PC-3 (cell line): Measurements from ENCODE around the gene CHRNA3.

Experiments
- EZH2 ChIP-seq: fragments of 300-600 bp; sonication (generic); IDR thresholded peaks from one replicate; pipeline ENCODE4 v1.6.1; 2017; ENCODE audit warnings: antibody characterized with exemption, mild to moderate bottlenecking, low read length; ENCODE audit not compliant: unreplicated experiment
- EZH2phosphoT487 ChIP-seq: fragments of 300-600 bp; sonication (generic); IDR thresholded peaks from 2 replicates; pipeline ENCODE4 v1.6.1; 2018; ENCODE audit warnings: mild to moderate bottlenecking, antibody characterized with exemption, low read length, borderline replicate concordance
- TF ChIP-seq, protein P1 (sequence below): fragments of 300-600 bp; sonication (generic); conservative IDR thresholded peaks from 2 replicates; pipeline ENCODE4 v1.5.1; 2017; ENCODE audit warnings: antibody characterized with exemption, low read depth, mild to moderate bottlenecking, low read length

DNA sequence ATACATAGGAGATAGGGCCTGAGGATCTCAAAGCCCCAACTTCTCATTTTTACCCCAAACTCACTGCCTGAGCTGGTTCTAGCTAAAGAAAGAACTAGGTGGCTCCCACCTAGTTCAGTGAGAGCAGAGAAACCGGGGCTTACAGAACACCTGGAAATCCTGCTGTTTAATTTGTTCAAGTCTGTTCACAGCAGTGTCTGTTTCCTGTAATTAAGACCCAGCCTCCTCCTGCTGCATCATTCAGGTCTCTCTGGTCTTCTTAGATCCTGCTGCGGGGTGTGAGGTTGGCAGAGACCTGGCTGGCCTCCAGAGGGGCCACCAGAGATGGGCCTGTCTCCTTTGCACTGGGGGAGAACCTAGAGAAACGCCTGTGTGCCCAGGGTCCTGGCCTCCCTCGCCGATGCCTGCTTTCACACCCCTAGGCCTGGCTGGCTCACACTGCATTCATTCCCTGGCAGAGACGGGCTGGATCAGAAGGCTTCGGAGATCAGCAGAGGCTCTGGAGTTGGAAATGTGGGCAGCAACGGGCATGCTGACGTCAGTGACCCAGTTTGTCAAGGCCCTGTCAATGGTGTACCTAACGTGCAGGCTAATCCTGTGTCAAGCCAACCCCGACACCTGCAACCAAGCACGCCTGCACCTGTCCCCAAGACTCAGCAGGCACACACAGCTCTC lies 4.9 kb upstream of the CHRNA3 start:
- TF ChIP-seq, protein P1, sequence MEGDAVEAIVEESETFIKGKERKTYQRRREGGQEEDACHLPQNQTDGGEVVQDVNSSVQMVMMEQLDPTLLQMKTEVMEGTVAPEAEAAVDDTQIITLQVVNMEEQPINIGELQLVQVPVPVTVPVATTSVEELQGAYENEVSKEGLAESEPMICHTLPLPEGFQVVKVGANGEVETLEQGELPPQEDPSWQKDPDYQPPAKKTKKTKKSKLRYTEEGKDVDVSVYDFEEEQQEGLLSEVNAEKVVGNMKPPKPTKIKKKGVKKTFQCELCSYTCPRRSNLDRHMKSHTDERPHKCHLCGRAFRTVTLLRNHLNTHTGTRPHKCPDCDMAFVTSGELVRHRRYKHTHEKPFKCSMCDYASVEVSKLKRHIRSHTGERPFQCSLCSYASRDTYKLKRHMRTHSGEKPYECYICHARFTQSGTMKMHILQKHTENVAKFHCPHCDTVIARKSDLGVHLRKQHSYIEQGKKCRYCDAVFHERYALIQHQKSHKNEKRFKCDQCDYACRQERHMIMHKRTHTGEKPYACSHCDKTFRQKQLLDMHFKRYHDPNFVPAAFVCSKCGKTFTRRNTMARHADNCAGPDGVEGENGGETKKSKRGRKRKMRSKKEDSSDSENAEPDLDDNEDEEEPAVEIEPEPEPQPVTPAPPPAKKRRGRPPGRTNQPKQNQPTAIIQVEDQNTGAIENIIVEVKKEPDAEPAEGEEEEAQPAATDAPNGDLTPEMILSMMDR, result no peak
- TF ChIP-seq EZH2 (no peak), EZH2phosphoT487 (no peak)
